OCI-LY7 (cell line): ENCODE results near the gene TMPRSS7. TPM values are rescaled to one million over a fixed set of nuclear protein-coding genes. Genes with fewer than 3 reads are reported as not detected.

Experiments
- BruUV-seq: library from RNA; stranded (reverse); fragments of 400-500 nt; replicated peaks from 2 replicates; lab custom pipeline; 2021; lab: Mats Ljungman, UMichigan
- CTCF ChIA-PET: fragments of 300-600 bp; sonication (Branson Sonifier 250); formaldehyde crosslinking; loops from one replicate; lab custom pipeline; 2022; ENCODE audit warnings: antibody characterized with exemption; ENCODE audit not compliant: unreplicated experiment; lab: Charles Lee
- POLR2A ChIA-PET: fragments of 300-600 bp; sonication (Branson Sonifier 250); formaldehyde crosslinking; loops from one replicate; lab custom pipeline; 2022; ENCODE audit warnings: antibody characterized with exemption; lab: Charles Lee
- DNase-seq: peaks from one replicate; pipeline ENCODE4 v3.0.0-alpha.2; 2015; ENCODE audit warnings: low spot score
- H2AFZ ChIP-seq: fragments of 200-600 bp; sonication (generic), shearing (Covaris generic); 2 replicates; pipeline ENCODE4 v1.6.1; 2014; ENCODE audit warnings: mild to moderate bottlenecking, antibody characterized with exemption, low read length, moderate library complexity
- H3K27ac ChIP-seq: fragments of 200-600 bp; sonication (generic); 2 replicates; pipeline ENCODE4 v1.5.1; 2014; ENCODE audit warnings: mixed run types, low read depth, mild to moderate bottlenecking, moderate library complexity, low read length, inconsistent platforms; ENCODE audit not compliant: poor library complexity, severe bottlenecking
- H3K36me3 ChIP-seq: fragments of 200-600 bp; sonication (generic); 2 replicates; pipeline ENCODE4 v1.6.1; 2014; ENCODE audit warnings: mild to moderate bottlenecking, antibody characterized with exemption, low read length, moderate library complexity, mixed read lengths; ENCODE audit not compliant: insufficient read depth
- H3K4me1 ChIP-seq: fragments of 200-600 bp; sonication (generic); 2 replicates; pipeline ENCODE4 v1.5.1; 2014; ENCODE audit warnings: mild to moderate bottlenecking, low read length; ENCODE audit not compliant: insufficient read depth, poor library complexity, severe bottlenecking
- H3K4me2 ChIP-seq: fragments of 200-600 bp; sonication (generic); 2 replicates; pipeline ENCODE4 v1.6.1; 2014; ENCODE audit warnings: mild to moderate bottlenecking, low read length
- H3K4me3 ChIP-seq: fragments of 200-600 bp; sonication (generic); 2 replicates; pipeline ENCODE4 v1.5.1; 2014; ENCODE audit warnings: mild to moderate bottlenecking, low read depth, low read length; ENCODE audit not compliant: poor library complexity, severe bottlenecking
- H3K79me2 ChIP-seq: fragments of 200-600 bp; sonication (generic); 2 replicates; pipeline ENCODE4 v1.6.1; 2016; ENCODE audit warnings: low read depth, mild to moderate bottlenecking, low read length, moderate library complexity, mixed read lengths; ENCODE audit not compliant: insufficient read depth
- H3K9me2 ChIP-seq: fragments of 200-600 bp; sonication (generic); 2 replicates; pipeline ENCODE4 v1.6.1; 2016; ENCODE audit warnings: mild to moderate bottlenecking, low read length, mixed read lengths; ENCODE audit not compliant: insufficient read depth
- H3K9me3 ChIP-seq: fragments of 200-600 bp; sonication (generic); 2 replicates; pipeline ENCODE4 v1.6.1; 2014; ENCODE audit warnings: mild to moderate bottlenecking, mixed run types, low read length, mixed read lengths
- H4K20me1 ChIP-seq: fragments of 200-600 bp; sonication (generic); 2 replicates; pipeline ENCODE4 v1.6.1; 2014; ENCODE audit warnings: mild to moderate bottlenecking, antibody characterized with exemption, low read length, moderate library complexity, mixed read lengths; ENCODE audit not compliant: insufficient read depth
- CTCF ChIP-seq: fragments of 200-600 bp; sonication (generic); conservative IDR thresholded peaks from 2 replicates; pipeline ENCODE4 v1.5.1; 2014; ENCODE audit warnings: mild to moderate bottlenecking, antibody characterized with exemption, low read length, moderate library complexity, mixed read lengths
- EZH2phosphoT487 ChIP-seq: fragments of 200-600 bp; sonication (generic); IDR thresholded peaks from 2 replicates; pipeline ENCODE4 v1.6.1; 2018; ENCODE audit warnings: low read depth, borderline replicate concordance, mild to moderate bottlenecking, mixed run types, antibody characterized with exemption, low read length, moderate library complexity, mixed read lengths
- intact Hi-C: fragments of 100-400 bp; cut with micrococcal nuclease; formaldehyde crosslinking; loops from one replicate; pipeline ENCODE4 v1.10.0; 2022; ENCODE audit not compliant: unreplicated experiment
- total RNA-seq, 2 experiments: library from RNA; depleted of rRNA in 1 of 2; stranded (reverse); fragments of >200 nt in 1 of 2; shearing (Covaris generic) in 1 of 2; gene quantifications; 2 replicates each; pipeline ENCODE4 v1.2.3, GENCODE V29; 2014 to 2022

TMPRSS7 gene
- total RNA-seq, 2 experiments from 2014 or later = not detected

- H3K9me2 ChIP-seq = no peaks in the 10 kb centered on the region
- CTCF ChIA-PET = interaction anchor here (0.6 kb wide), 1 partner anchor 52 kb away, joined by 3 read pairs; no protein-coding TSS in a partner anchor
- H3K27ac ChIP-seq = peak overlapping the region; percentile 19
- no peaks in the 10 kb centered on the region for H3K79me2 ChIP-seq
- H3K9me3 ChIP-seq = no peaks in the 10 kb centered on the region
- POLR2A ChIA-PET = interaction anchor here (0.8 to 1.5 kb wide), 8 partner anchors 15 to 64 kb away, joined by 3 to 16 read pairs (median 3); partner anchors contain the start of gene ABHD10
- BruUV-seq = no TSS peak
- DNase-seq = peak; percentile 69
- peaks cover 14% of the 10 kb centered on the region for H3K4me1 ChIP-seq
- TF ChIP-seq EZH2phosphoT487 = no peak
- no peak for TF ChIP-seq CTCF
- intact Hi-C loops = no loop called here
- no peaks in the 10 kb centered on the region for H3K36me3 ChIP-seq
- H2AFZ ChIP-seq = peak overlapping the region; percentile 90
- no peaks in the 10 kb centered on the region for H4K20me1 ChIP-seq
- no peak overlapping the region for H3K4me3 ChIP-seq
- peak overlapping the region; percentile 52 for H3K4me2 ChIP-seq
These were observed 4.3 kb downstream of the TMPRSS7 start for GRCh38 chr3:112038863-112039262.

GRCh38 chr3:112041321-112041720 is 6.8 kb downstream of the TMPRSS7 start:
- Histone ChIP-seq H3K36me3 (no peaks in the 10 kb centered on the region), H4K20me1 (no peaks in the 10 kb centered on the region), H3K79me2 (no peaks in the 10 kb centered on the region), H3K4me1 (peaks cover 14% of the 10 kb centered on the region), H2AFZ (peak overlapping the region; percentile 42; the same call in 1 of the 2 replicates), H3K9me3 (no peaks in the 10 kb centered on the region), H3K27ac (no peak overlapping the region), H3K4me3 (no peak overlapping the region), H3K9me2 (no peaks in the 10 kb centered on the region), H3K4me2 (no peak overlapping the region)
- ChIA-PET POLR2A (no interaction called here), CTCF (interaction anchor here (0.6 to 0.7 kb wide), 2 partner anchors 45 to 203 kb away, joined by 3 read pairs; no protein-coding TSS in a partner anchor)
- no TSS peak for BruUV-seq
- no peak for DNase-seq
- intact Hi-C loops = no loop called here
- TF ChIP-seq EZH2phosphoT487 (no peak), CTCF (no peak)

GRCh38 chr3:112042842-112043280 is 8.3 kb downstream of the TMPRSS7 start:
- Histone ChIP-seq H3K4me1 (peaks cover 14% of the 10 kb centered on the region), H3K4me3 (no peak overlapping the region), H3K4me2 (no peak overlapping the region), H3K9me3 (no peaks in the 10 kb centered on the region), H3K79me2 (no peaks in the 10 kb centered on the region), H3K36me3 (no peaks in the 10 kb centered on the region), H3K9me2 (no peaks in the 10 kb centered on the region), H4K20me1 (no peaks in the 10 kb centered on the region), H3K27ac (no peak overlapping the region), H2AFZ (peak overlapping the region; percentile 96)
- TF ChIP-seq EZH2phosphoT487 = no peak
- no peak for TF ChIP-seq CTCF
- ChIA-PET CTCF (interaction anchor here (0.9 to 1.1 kb wide), 3 partner anchors 11 to 324 kb away, joined by 3 read pairs; no protein-coding TSS in a partner anchor), POLR2A (interaction anchor here (1.0 to 1.2 kb wide), 4 partner anchors 46 to 183 kb away, joined by 3 to 5 read pairs (median 4); no protein-coding TSS in a partner anchor)
- no peak for DNase-seq
- intact Hi-C loops = loop anchor here (1.0 kb wide), 3 partner anchors 54 to 326 kb away; no protein-coding TSS in a partner anchor
- BruUV-seq = no TSS peak
